IMR-90 (cell line): ENCODE measurements around the gene ZNF214. TPM values are rescaled to one million over a fixed set of nuclear protein-coding genes. Genes with fewer than 3 reads are reported as not detected.

Source experiments
- ATAC-seq: fragments of 200-7000 bp; cut with Tn5 transposase; 2 replicates; pipeline ENCODE4 v1.9.1; 2020; ENCODE audit warnings: low read depth, mild to moderate bottlenecking, moderate library complexity
- BruUV-seq: library from RNA; stranded (reverse); fragments of 400-500 nt; replicated peaks from 2 replicates; lab custom pipeline; 2021; lab: Mats Ljungman, UMichigan
- CTCF ChIA-PET: fragments of 300-600 bp; formaldehyde crosslinking; extraction: SDS; loops from one replicate; lab custom pipeline; 2021; ENCODE audit warnings: antibody characterized with exemption; lab: Yijun Ruan, JAX
- POLR2A ChIA-PET: fragments of 300-600 bp; sonication (Branson Sonifier 250); formaldehyde crosslinking; loops from one replicate; lab custom pipeline; 2022; ENCODE audit warnings: antibody characterized with exemption; ENCODE audit not compliant: unreplicated experiment; lab: Charles Lee
- DNase-seq: peaks from one replicate; pipeline ENCODE4 v3.0.0; 2013
- H2AFZ ChIP-seq: replicated peaks from 2 replicates; pipeline ENCODE3; 2013; ENCODE audit warnings: low read length, mild to moderate bottlenecking; ENCODE audit not compliant: poor library complexity
- H2AK5ac ChIP-seq: 2 replicates; pipeline ENCODE4 v1.6.1; 2013; ENCODE audit warnings: low read depth, low read length, inconsistent platforms
- H2AK9ac ChIP-seq: replicated peaks from 2 replicates; pipeline ENCODE3; 2013; ENCODE audit warnings: mild to moderate bottlenecking, low read depth, low read length, moderate library complexity; ENCODE audit not compliant: poor library complexity
- H2BK120ac ChIP-seq: 2 replicates; pipeline ENCODE4 v1.6.1; 2013; ENCODE audit warnings: low read depth, low read length, inconsistent platforms
- H2BK15ac ChIP-seq: 3 replicates; pipeline ENCODE4 v1.6.1; 2013; ENCODE audit warnings: low read depth, low read length, inconsistent platforms
- H2BK20ac ChIP-seq: 2 replicates; pipeline ENCODE4 v1.6.1; 2013; ENCODE audit warnings: low read depth, mild to moderate bottlenecking, inconsistent platforms, low read length, moderate library complexity
- H2BK5ac ChIP-seq: 2 replicates; pipeline ENCODE4 v1.6.1; 2013; ENCODE audit warnings: mild to moderate bottlenecking, low read depth, low read length, inconsistent platforms; ENCODE audit not compliant: poor library complexity, severe bottlenecking
- H3K14ac ChIP-seq: replicated peaks from 2 replicates; pipeline ENCODE4 v1.6.1; 2013; ENCODE audit warnings: low read depth, low read length, inconsistent platforms
- H3K18ac ChIP-seq: 2 replicates; pipeline ENCODE4 v1.6.1; 2013; ENCODE audit warnings: low read depth, low read length, control low read depth
- H3K23ac ChIP-seq: 2 replicates; pipeline ENCODE4 v1.6.1; 2013; ENCODE audit warnings: low read depth, low read length, inconsistent platforms
- H3K27ac ChIP-seq: 2 replicates; pipeline ENCODE4 v1.5.1; 2013; ENCODE audit warnings: mild to moderate bottlenecking, control low read depth, low read length; ENCODE audit not compliant: insufficient read depth
- H3K27me3 ChIP-seq: 2 replicates; pipeline ENCODE4 v1.6.1; 2013; ENCODE audit warnings: low read length; ENCODE audit not compliant: control insufficient read depth, insufficient read depth
- H3K36me3 ChIP-seq: 2 replicates; pipeline ENCODE4 v1.6.1; 2013; ENCODE audit warnings: low read length, mixed read lengths; ENCODE audit not compliant: control insufficient read depth, insufficient read depth
- H3K4ac ChIP-seq: 2 replicates; pipeline ENCODE4 v1.6.1; 2013; ENCODE audit warnings: low read depth, low read length, inconsistent platforms
- H3K4me1 ChIP-seq: 2 replicates; pipeline ENCODE4 v1.6.1; 2013; ENCODE audit warnings: low read length, mixed read lengths; ENCODE audit not compliant: control insufficient read depth, insufficient read depth
- H3K4me2 ChIP-seq: 2 replicates; pipeline ENCODE4 v1.6.1; 2013; ENCODE audit warnings: low read depth, mild to moderate bottlenecking, control low read depth, low read length, moderate library complexity
- H3K4me3 ChIP-seq: 2 replicates; pipeline ENCODE4 v1.5.1; 2013; ENCODE audit warnings: low read depth, mild to moderate bottlenecking, control low read depth, low read length, moderate library complexity; ENCODE audit not compliant: insufficient read depth
- H3K56ac ChIP-seq: 2 replicates; pipeline ENCODE4 v1.6.1; 2013; ENCODE audit warnings: low read length, inconsistent platforms; ENCODE audit not compliant: insufficient read depth; ENCODE audit errors: extremely low read depth
- H3K79me1 ChIP-seq, 2 experiments: 2 replicates each; pipeline ENCODE4 v1.6.1; 2013; ENCODE audit warnings: low read length in 2 of 2, inconsistent platforms in 1 of 2, low read depth in 1 of 2
- H3K9ac ChIP-seq: 2 replicates; pipeline ENCODE4 v1.6.1; 2013; ENCODE audit warnings: low read depth, low read length, control low read depth
- H3K9me1 ChIP-seq: 2 replicates; pipeline ENCODE4 v1.6.1; 2013; ENCODE audit warnings: low read length, inconsistent platforms; ENCODE audit not compliant: insufficient read depth
- H3K9me3 ChIP-seq: 2 replicates; pipeline ENCODE4 v1.6.1; 2013; ENCODE audit warnings: low read length; ENCODE audit not compliant: control insufficient read depth, insufficient read depth
- H4K20me1 ChIP-seq: 2 replicates; pipeline ENCODE4 v1.6.1; 2013; ENCODE audit warnings: low read length, inconsistent platforms; ENCODE audit not compliant: insufficient read depth
- H4K5ac ChIP-seq: 2 replicates; pipeline ENCODE4 v1.6.1; 2013; ENCODE audit warnings: mild to moderate bottlenecking, low read depth, low read length, control low read depth
- H4K8ac ChIP-seq, 2 experiments: 2 replicates each; pipeline ENCODE4 v1.6.1; 2013; ENCODE audit warnings: low read depth in 2 of 2, low read length in 2 of 2, control low read depth in 1 of 2, inconsistent platforms in 1 of 2
- H4K91ac ChIP-seq: 2 replicates; pipeline ENCODE4 v1.6.1; 2013; ENCODE audit warnings: low read depth, low read length, inconsistent platforms; ENCODE audit not compliant: insufficient read depth
- BHLHE40 ChIP-seq: fragments of 150-350 bp; IDR thresholded peaks from 2 replicates; pipeline ENCODE4 v1.6.1; 2016; ENCODE audit warnings: mild to moderate bottlenecking, low read depth, low read length
- CHD1 ChIP-seq: IDR thresholded peaks from 2 replicates; pipeline ENCODE4 v1.6.1; 2012; ENCODE audit warnings: low read depth, low read length, improper control_type of control experiment
- FOS ChIP-seq: fragments of 150-350 bp; IDR thresholded peaks from 2 replicates; pipeline ENCODE4 v1.6.1; 2016; ENCODE audit warnings: low read depth, low read length
- MXI1 ChIP-seq: IDR thresholded peaks from 2 replicates; pipeline ENCODE4 v1.6.1; 2012; ENCODE audit warnings: low read depth, mild to moderate bottlenecking, low read length, moderate library complexity, borderline replicate concordance
- NFE2L2 ChIP-seq: fragments of 150-350 bp; IDR thresholded peaks from 2 replicates; pipeline ENCODE4 v1.6.1; 2016; ENCODE audit warnings: low read depth, mild to moderate bottlenecking, low read length
- RAD21 ChIP-seq: IDR thresholded peaks from 2 replicates; pipeline ENCODE4 v1.6.1; 2012; ENCODE audit warnings: low read length, improper control_type of control experiment
- RCOR1 ChIP-seq: IDR thresholded peaks from 2 replicates; pipeline ENCODE4 v1.6.1; 2012; ENCODE audit warnings: mild to moderate bottlenecking, low read length, improper control_type of control experiment; ENCODE audit not compliant: insufficient replicate concordance
- SMC3 ChIP-seq: fragments of 150-350 bp; IDR thresholded peaks from 2 replicates; pipeline ENCODE4 v1.6.1; 2016; ENCODE audit warnings: low read depth, mild to moderate bottlenecking, antibody characterized with exemption, low read length, moderate library complexity
- whole genome bisulfite sequencing, 2 experiments: methylation state at CpG; one replicate each; pipeline versions ENCODE4 v1.1.5 to v1.1.7; 2013; ENCODE audit warnings: missing lambda C conversion rate in 2 of 2; ENCODE audit not compliant: insufficient read length in 1 of 2; ENCODE audit errors: extremely low coverage in 2 of 2; 5-methylcytosine and 5-hydroxymethylcytosine counted together
- dilution Hi-C: fragments of 300-500 bp; cut with HindIII; formaldehyde crosslinking; loops from one replicate; pipeline ENCODE4 v1.14.3; 2018; ENCODE audit warnings: low sequenced_read_pairs; ENCODE audit not compliant: unreplicated experiment
- in situ Hi-C: fragments of 300-500 bp; cut with MboI; formaldehyde crosslinking; loops from 3 replicates; pipeline ENCODE4 v1.14.3; 2019; ENCODE audit warnings: low sequenced_read_pairs, inconsistent platforms, mixed read lengths
- intact Hi-C: fragments of 100-400 bp; cut with micrococcal nuclease; formaldehyde crosslinking; loops from 2 replicates; pipeline ENCODE4 v1.10.0; 2022
- polyA plus RNA-seq, 3 experiments: library from polyadenylated mRNA; depleted of rRNA; stranded (reverse); fragments of >200 nt; gene quantifications; 2 replicates each; pipeline ENCODE4 v1.2.3, GENCODE V29; 2012; ENCODE audit warnings: low replicate concordance in 1 of 3
- total RNA-seq: library from RNA; depleted of rRNA; stranded (reverse); fragments of >200 nt; gene quantifications from 2 replicates; pipeline ENCODE4 v1.2.3, GENCODE V29; 2012
- TF ChIP-seq, protein P1 (sequence below): fragments of 150-350 bp; IDR thresholded peaks from 2 replicates; pipeline ENCODE4 v1.6.1; 2016; ENCODE audit warnings: low read depth, mild to moderate bottlenecking, low read length, moderate library complexity, borderline replicate concordance

The ZNF214 gene
- total and polyA plus RNA-seq, 2 of the 4 experiments (the other 2 are of a cell fraction), result 0.82 to 2.5 TPM

DNA sequence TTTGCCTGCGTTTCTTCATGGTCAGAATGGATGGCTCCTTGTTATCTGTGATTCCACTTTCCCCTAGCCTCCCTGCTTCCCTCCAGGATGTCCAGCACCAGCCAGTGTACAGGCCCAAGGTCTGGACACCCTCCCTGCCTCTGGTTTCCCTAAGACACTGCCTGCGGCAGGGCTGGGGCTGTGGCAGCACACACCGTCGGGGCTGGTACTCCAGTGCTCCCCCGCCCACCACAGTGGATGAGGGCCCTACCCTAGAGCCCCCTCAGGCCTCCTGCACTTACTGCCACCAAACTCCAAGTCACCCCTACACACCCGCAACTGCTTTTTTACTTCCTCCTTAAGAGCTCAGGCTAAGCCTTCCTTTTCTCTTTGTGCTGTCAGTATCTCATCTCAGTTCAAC lies 28.9 kb downstream of the ZNF214 start:
- intact Hi-C loops, result no loop called here
- Histone ChIP-seq H3K27ac (peak overlapping the region; percentile 29; the same call in 1 of the 2 replicates), H3K18ac (peak overlapping the region; percentile 71), H2AFZ (peak overlapping the region; percentile 67), H3K4ac (peak overlapping the region; percentile 72), H3K14ac (peak overlapping the region; percentile 44), H2BK120ac (peak overlapping the region; percentile 55), H4K20me1 (no peaks in the 10 kb centered on the region), H3K56ac (no peak overlapping the region), H4K5ac (peak overlapping the region; percentile 85), H2BK5ac (peak overlapping the region; percentile 84), H3K27me3 (no peaks in the 10 kb centered on the region), H4K8ac (peak overlapping the region in 1 of 2 experiments; percentile 28; a peak in 2 of 4 replicates), H3K9ac (no peak overlapping the region), H2BK20ac (peak overlapping the region; percentile 61; the same call in 1 of the 2 replicates), H2AK9ac (peak overlapping the region; percentile 6), H4K91ac (peak overlapping the region; percentile 20), H3K9me3 (no peaks in the 10 kb centered on the region), H3K4me1 (peaks cover 18% of the 10 kb centered on the region), H3K4me3 (no peak overlapping the region), H3K36me3 (no peaks in the 10 kb centered on the region), H3K9me1 (peaks cover 10% of the 10 kb centered on the region; the same call in 1 of the 2 replicates), H2AK5ac (peak overlapping the region; percentile 69; the same call in 1 of the 2 replicates), H3K4me2 (no peak overlapping the region), H3K79me1 (no peaks in the 10 kb centered on the region), H3K23ac (no peak overlapping the region; the same call in 1 of the 2 replicates), H2BK15ac (peak overlapping the region; percentile 11; the same call in 1 of the 3 replicates)
- WGBS, 2 experiments, result 90% methylated on average over 2 of the region's 6 CpGs; no CpG with 5 or more reads in 1 of the 2 experiments
- DNase-seq (no peak), ATAC-seq (no peak)
- in situ Hi-C loops, result no loop called here
- dilution Hi-C loops, result no loop called here
- POLR2A ChIA-PET, result no interaction called here
- no TSS peak for BruUV-seq
- TF ChIP-seq NFE2L2, result no peak
- TF ChIP-seq FOS, result no peak
- no peak for TF ChIP-seq RCOR1
- no peak for TF ChIP-seq RAD21
- TF ChIP-seq, protein P1, sequence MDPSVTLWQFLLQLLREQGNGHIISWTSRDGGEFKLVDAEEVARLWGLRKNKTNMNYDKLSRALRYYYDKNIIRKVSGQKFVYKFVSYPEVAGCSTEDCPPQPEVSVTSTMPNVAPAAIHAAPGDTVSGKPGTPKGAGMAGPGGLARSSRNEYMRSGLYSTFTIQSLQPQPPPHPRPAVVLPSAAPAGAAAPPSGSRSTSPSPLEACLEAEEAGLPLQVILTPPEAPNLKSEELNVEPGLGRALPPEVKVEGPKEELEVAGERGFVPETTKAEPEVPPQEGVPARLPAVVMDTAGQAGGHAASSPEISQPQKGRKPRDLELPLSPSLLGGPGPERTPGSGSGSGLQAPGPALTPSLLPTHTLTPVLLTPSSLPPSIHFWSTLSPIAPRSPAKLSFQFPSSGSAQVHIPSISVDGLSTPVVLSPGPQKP, result no peak
- TF ChIP-seq CHD1, result no peak
- no peak for TF ChIP-seq SMC3
- no peak for TF ChIP-seq MXI1
- TF ChIP-seq BHLHE40, result no peak
- CTCF ChIA-PET, result no interaction called here
